GM21390 (cell line): Measurements from ENCODE around the gene MAST2.

Experiments
- ATAC-seq: cut with Tn5 transposase; IDR thresholded peaks from one replicate; pipeline ENCODE4 v1.9.1; 2021; ENCODE audit not compliant: unreplicated experiment

MAST2 gene

GRCh38 chr1:45974541-45975269, 171.3 kb downstream of the MAST2 start:
- no peak for ATAC-seq

- no peak for ATAC-seq
Observed at GRCh38 chr1:45976623-45977022, 173.2 kb downstream of the MAST2 start.

DNA sequence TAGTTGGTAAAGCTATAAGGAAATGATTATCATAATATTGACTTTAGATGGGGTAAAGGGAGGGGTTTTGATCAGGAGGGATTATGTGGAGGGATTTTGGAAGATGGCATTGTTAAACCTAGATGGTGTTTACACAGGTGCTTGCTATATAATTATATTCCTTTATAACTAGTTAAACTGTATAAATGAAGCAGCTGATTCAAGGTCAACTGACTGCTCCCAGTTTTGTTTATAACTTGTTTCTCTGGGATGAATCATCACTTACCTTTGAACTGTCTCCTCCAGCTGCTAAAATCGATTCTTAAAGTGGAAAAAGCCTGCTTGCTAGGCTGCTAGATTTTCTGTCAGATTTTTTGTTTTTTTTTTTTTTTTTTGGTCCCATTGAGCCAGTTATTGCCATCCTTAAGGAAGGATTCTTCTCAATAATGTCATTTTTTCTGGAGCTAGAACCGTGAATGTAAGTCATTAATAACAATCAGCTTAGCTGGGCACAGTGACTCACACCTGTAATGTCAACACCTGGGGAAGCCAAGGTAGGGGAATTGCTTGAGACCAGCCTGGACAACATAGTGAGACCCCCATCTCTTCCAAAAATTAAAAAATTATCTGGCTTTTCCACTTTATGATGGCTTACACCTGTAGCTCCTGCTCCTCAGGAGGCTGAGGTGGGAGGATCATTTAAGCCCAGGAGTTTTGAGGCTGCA, 175.8 kb downstream of the MAST2 start:
- no peak for ATAC-seq

GRCh38 chr1:45979778-45980176, 176.4 kb downstream of the MAST2 start:
- ATAC-seq: no peak

GRCh38 chr1:45982359-45982758, 178.9 kb downstream of the MAST2 start:
- ATAC-seq: no peak

DNA sequence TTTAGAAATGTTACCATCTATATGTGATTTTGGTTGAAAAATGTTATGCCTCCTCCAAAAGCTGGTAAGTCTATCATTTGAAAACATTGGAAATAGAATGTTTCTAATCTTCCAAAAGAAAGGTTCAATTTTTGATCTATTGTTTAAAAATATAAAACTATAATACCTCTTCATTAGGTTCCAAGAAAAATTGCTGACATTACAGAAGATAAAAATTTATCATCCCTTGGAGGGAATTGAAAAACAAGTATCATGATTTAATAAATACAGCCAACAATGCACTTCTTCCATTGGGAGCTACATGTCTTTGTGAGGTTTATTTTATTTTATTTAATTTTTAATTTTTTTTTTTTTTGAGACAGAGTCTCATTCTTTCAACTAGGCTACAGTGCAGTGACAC, 180.6 kb downstream of the MAST2 start:
- no peak for ATAC-seq

- no peak for ATAC-seq
Observed at GRCh38 chr1:45987204-45987603, 183.8 kb downstream of the MAST2 start.

DNA sequence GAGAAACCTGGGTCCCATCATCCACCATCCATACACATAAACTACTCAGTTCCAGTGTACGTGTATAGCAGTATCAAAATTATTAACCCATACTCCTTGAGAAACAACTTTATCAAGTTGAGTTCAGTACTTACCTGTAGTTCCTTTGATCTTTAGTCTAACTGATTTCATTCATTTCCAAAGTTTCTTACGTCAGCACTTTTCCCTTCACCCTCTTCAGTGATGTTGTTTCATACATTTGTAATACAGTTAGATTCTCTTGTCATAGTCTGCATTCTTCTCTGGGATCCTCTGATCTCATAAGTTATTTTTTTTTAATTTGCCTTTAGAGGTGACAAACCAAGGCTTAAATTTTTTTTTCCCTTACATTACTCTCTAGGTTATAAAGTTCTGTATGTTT, 185.8 kb downstream of the MAST2 start:
- ATAC-seq: no peak

GRCh38 chr1:45994423-45994822, 191.0 kb downstream of the MAST2 start:
- no peak for ATAC-seq

DNA sequence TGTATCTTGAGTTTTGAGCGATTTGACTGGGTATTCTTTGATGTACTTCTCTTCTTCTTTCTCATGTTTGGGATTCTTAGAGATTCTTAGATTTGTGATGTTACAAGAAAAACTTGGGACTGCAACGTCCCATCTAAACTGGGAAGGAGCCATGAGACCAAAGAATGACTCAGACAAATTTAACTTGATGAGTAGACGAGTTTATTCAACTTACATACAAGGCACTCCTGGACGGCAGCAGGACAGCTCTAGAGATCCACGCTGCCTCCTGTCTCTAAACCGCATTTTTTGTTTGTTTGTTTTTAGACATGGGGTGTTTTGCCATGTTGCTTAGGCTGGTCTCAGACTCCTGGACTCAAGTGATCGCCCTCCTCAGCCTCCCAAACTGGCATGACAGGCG, 191.9 kb downstream of the MAST2 start:
- ATAC-seq: no peak

- ATAC-seq: no peak
Observed at GRCh38 chr1:45998020-45998617, 194.7 kb downstream of the MAST2 start.

DNA sequence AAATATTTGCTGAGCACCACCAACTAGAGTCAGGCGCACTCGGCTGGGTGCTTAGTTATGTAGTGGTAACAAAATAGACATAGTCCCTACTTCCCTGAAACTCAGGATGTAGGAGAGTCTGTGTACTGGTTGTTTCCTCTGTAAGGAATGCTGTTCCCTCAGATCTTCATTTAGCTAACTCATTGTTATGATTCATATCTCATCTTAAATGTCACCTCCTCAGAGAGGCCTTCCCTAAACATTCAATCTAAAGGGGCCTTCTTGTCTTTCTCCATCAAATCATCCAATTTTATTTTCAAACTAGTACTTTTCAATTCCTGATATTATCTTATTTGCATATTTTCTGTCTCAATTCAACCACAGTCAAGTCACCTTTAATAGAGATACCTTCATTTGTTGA, 196.1 kb downstream of the MAST2 start:
- ATAC-seq: no peak

- no peak for ATAC-seq
Observed at GRCh38 chr1:46001081-46001785, 197.8 kb downstream of the MAST2 start.

GRCh38 chr1:46002551-46003150, 199.2 kb downstream of the MAST2 start:
- ATAC-seq: no peak

DNA sequence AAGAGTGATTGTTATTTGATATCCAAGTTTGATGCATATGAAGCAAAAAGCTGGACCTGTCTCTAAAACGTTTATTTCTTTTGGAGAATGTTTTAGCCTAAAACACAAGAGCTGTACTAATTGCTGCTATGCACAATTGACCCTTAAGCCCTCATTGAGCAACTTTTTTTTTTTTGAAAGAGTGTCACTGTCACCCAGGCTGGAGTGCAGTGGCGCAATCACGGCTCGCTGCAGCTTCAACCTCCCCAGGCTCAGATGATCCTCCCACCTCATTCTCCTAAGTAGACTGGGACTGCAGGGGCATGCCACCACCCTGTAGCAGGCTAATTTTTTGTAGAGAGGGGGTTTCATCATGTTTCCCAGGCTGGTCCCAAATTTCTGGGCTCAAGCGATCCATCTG, 199.9 kb downstream of the MAST2 start:
- ATAC-seq: no peak

DNA sequence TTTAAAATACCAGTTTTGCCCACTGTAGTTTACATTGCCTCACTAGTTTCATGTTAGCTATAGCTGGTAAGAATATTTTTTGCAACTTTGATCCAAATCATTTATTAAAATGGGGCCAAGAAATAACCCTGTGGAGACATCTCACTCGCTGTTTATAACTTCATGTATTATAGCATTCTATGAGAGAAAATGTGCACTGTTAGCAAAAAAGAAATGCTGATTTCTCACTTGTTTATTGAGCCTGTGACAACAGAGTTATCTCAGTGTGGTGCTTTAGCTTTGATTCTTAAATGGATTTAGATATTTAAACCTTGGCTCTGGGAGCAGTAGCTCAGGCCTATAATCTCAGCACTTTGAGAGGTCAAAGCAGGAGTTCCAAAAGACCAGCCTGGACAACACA, 201.1 kb downstream of the MAST2 start:
- ATAC-seq: no peak

- ATAC-seq: no peak
Observed at GRCh38 chr1:46005594-46005993, 202.2 kb downstream of the MAST2 start.

DNA sequence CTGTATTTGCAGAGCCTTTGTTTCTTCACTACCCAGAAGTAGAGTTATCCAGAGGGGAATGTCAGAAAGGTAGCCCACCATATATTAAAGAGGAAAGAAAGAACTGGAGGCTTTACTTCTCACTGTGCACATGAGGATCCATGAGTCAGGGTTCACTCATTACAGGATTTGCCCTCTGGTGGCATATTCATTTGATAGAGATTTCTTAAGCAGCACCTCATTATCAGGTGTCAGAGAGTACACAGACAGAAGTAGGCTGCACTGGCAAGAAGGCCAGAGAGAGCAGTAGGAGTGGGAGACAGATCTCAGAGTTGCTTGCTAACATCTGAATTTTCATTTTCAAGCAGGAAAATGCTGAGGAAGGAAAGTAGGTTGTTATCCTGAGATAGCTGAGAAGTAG, 205.2 kb downstream of the MAST2 start:
- ATAC-seq: no peak

DNA sequence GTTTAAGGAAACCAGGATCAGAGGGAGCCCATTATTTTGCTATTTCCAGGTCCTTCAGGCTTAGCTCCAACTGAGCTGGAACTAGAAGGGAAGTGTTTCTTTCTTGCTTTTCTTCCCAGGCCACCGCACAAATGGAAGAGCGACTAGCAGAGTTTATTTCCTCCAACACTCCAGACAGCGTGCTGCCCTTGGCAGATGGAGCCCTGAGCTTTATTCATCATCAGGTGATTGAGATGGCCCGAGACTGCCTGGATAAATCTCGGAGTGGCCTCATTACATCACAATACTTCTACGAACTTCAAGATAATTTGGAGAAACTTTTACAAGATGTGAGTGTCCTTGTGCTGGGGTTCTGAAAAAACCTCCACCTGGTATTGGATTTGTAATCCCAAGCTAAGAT, 207.2 kb downstream of the MAST2 start:
- ATAC-seq: no peak

- ATAC-seq: no peak
Observed at GRCh38 chr1:46011121-46011695, 207.8 kb downstream of the MAST2 start.

GRCh38 chr1:46012236-46012635, 208.8 kb downstream of the MAST2 start:
- no peak for ATAC-seq
